SK-N-SH treated with all-trans-retinoic acid at 6 μM for 48 hours (cell line): ENCODE results near the gene MAPK8IP3.

Experiments
- ARNTL ChIP-seq: fragments of 450-650 bp; formaldehyde crosslinking; IDR thresholded peaks from 2 replicates; pipeline ENCODE4 v1.5.0; 2020; ENCODE audit warnings: low read depth, mild to moderate bottlenecking, moderate library complexity, borderline replicate concordance
- CSDC2 ChIP-seq: fragments of 250-450 bp; sonication (Bioruptor Pico); IDR thresholded peaks from 2 replicates; pipeline ENCODE4 v1.5.0; 2020; ENCODE audit warnings: mild to moderate bottlenecking, moderate library complexity
- ESRRG ChIP-seq: fragments of 250-450 bp; sonication (Bioruptor Pico); IDR thresholded peaks from 2 replicates; pipeline ENCODE4 v1.6.1; 2021; ENCODE audit warnings: mild to moderate bottlenecking
- TCF4 ChIP-seq: fragments of 250-450 bp; sonication (Bioruptor Pico); IDR thresholded peaks from 2 replicates; pipeline ENCODE4 v1.8.0; 2021; ENCODE audit warnings: mild to moderate bottlenecking, moderate library complexity, borderline replicate concordance
- ZC3H10 ChIP-seq: fragments of 250-450 bp; sonication (Bioruptor Pico); IDR thresholded peaks from 2 replicates; pipeline ENCODE4 v1.5.1; 2021; ENCODE audit warnings: mild to moderate bottlenecking, moderate library complexity
- ZFP3 ChIP-seq: fragments of 250-450 bp; sonication (Bioruptor Pico); IDR thresholded peaks from 2 replicates; pipeline ENCODE4 v1.5.0; 2020; ENCODE audit warnings: mild to moderate bottlenecking, moderate library complexity
- ZNF565 ChIP-seq: fragments of 450-650 bp; formaldehyde crosslinking; conservative IDR thresholded peaks from 2 replicates; pipeline ENCODE4 v1.5.0; 2020; ENCODE audit warnings: low read depth, mild to moderate bottlenecking, moderate library complexity
- ZNF8 ChIP-seq: fragments of 450-650 bp; formaldehyde crosslinking; IDR thresholded peaks from 2 replicates; pipeline ENCODE4 v1.5.0; 2020; ENCODE audit warnings: mild to moderate bottlenecking, moderate library complexity
- TF ChIP-seq, protein P1 (sequence below): fragments of 250-450 bp; sonication (Bioruptor Pico); IDR thresholded peaks from 2 replicates; pipeline ENCODE4 v1.8.0; 2021; ENCODE audit warnings: low read depth, mild to moderate bottlenecking, moderate library complexity, borderline replicate concordance
- TF ChIP-seq, protein P2 (sequence below): fragments of 250-450 bp; sonication (Bioruptor Pico); IDR thresholded peaks from 2 replicates; pipeline ENCODE4 v1.8.0; 2020; ENCODE audit warnings: mild to moderate bottlenecking, moderate library complexity, borderline replicate concordance

DNA sequence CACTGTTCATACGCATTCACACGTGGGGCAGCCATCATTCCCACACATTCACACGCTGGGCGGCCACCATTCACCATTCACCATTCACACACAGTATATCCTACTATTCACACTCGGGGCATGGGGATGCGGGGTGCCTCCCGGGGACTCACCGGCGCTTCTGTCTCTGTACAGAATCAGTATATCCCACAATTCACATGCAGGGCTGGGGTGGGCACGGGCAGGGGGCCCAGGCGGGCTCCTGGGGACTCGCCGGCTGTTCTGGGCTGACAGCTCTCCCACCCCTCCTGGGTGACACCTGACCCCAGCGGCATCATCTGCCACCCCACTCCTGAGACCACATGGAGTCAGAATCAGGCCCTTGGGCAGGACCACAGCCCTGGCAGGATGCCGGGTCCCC, 55.8 kb downstream of the MAPK8IP3 start:
- TF ChIP-seq ESRRG (CRISPR knock-in tag), result no peak
- TF ChIP-seq, protein P1, sequence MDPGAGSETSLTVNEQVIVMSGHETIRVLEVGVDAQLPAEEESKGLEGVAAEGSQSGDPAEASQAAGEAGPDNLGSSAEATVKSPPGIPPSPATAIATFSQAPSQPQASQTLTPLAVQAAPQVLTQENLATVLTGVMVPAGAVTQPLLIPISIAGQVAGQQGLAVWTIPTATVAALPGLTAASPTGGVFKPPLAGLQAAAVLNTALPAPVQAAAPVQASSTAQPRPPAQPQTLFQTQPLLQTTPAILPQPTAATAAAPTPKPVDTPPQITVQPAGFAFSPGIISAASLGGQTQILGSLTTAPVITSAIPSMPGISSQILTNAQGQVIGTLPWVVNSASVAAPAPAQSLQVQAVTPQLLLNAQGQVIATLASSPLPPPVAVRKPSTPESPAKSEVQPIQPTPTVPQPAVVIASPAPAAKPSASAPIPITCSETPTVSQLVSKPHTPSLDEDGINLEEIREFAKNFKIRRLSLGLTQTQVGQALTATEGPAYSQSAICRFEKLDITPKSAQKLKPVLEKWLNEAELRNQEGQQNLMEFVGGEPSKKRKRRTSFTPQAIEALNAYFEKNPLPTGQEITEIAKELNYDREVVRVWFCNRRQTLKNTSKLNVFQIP (CRISPR knock-in tag), result no peak
- no peak for TF ChIP-seq ZNF565 (CRISPR knock-in tag)
- TF ChIP-seq ZNF8, result no peak
- no peak for TF ChIP-seq ZC3H10 (CRISPR knock-in tag)
- TF ChIP-seq CSDC2 (CRISPR knock-in tag), result no peak
- no peak for TF ChIP-seq ZFP3 (CRISPR knock-in tag)
- TF ChIP-seq, protein P2, sequence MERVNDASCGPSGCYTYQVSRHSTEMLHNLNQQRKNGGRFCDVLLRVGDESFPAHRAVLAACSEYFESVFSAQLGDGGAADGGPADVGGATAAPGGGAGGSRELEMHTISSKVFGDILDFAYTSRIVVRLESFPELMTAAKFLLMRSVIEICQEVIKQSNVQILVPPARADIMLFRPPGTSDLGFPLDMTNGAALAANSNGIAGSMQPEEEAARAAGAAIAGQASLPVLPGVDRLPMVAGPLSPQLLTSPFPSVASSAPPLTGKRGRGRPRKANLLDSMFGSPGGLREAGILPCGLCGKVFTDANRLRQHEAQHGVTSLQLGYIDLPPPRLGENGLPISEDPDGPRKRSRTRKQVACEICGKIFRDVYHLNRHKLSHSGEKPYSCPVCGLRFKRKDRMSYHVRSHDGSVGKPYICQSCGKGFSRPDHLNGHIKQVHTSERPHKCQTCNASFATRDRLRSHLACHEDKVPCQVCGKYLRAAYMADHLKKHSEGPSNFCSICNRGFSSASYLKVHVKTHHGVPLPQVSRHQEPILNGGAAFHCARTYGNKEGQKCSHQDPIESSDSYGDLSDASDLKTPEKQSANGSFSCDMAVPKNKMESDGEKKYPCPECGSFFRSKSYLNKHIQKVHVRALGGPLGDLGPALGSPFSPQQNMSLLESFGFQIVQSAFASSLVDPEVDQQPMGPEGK, result no peak
- no peak for TF ChIP-seq TCF4 (CRISPR knock-in tag)
- TF ChIP-seq ARNTL (CRISPR knock-in tag), result no peak
